ENCODE data around the gene TAF12.

DNA sequence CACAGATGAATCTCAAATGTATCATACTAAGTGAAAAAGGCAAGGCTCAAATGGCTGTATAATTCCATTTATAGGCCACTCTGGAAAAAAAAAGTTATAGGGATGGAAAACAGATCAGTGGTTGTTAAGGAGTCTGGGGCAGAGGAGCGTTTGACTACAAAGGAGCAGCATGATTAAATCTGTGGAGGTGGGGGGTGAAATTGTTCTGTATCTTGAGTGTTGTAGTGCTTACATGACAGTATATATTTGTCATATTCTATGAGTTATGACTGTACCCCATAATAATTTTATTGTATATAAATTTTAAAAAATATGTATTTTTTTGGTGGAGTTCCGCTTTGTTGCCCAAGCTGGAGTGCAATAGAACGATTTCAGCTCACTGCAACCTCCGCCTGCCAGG, 10.3 kb downstream of the TAF12 start:
- TF ChIP-seq CTCF (IDR thresholded peaks at IDR 0.05; ENCODE audit: insufficient read depth, low read length) (no peak), SPI1 (IDR thresholded peaks at IDR 0.05; ENCODE audit: borderline replicate concordance, low read depth) (no peak), GABPA (IDR thresholded peaks at IDR 0.05; ENCODE audit: low read depth) (no peak), REST (IDR thresholded peaks at IDR 0.05; ENCODE audit: insufficient replicate concordance, low read depth) (no peak), POLR2AphosphoS5 (IDR thresholded peaks at IDR 0.05; ENCODE audit: low read depth) (no peak)
